SU-DHL-6 (cell line): ENCODE results near the gene NDNF.

Experiments
- CTCF ChIP-seq: fragments of 200-600 bp; sonication (generic); IDR thresholded peaks from one replicate; pipeline ENCODE4 v1.5.1; 2017; ENCODE audit warnings: antibody characterized with exemption, mild to moderate bottlenecking, low read length, moderate library complexity; ENCODE audit not compliant: insufficient read depth, poor library complexity, severe bottlenecking
- EZH2phosphoT487 ChIP-seq: fragments of 200-600 bp; sonication (generic), shearing (Covaris generic); conservative IDR thresholded peaks from 2 replicates; pipeline ENCODE4 v1.6.1; 2018; ENCODE audit warnings: mild to moderate bottlenecking, antibody characterized with exemption, low read length, moderate library complexity, mixed read lengths

- TF ChIP-seq CTCF: no peak
- no peak for TF ChIP-seq EZH2phosphoT487
Measured at GRCh38 chr4:121062521-121062920, 9.8 kb downstream of the NDNF start.
